GM23338 (cell line): ENCODE measurements around the gene CDHR3. TPM values are rescaled to one million over a fixed set of nuclear protein-coding genes. Genes with fewer than 3 reads are reported as not detected.

Experiments
- ATAC-seq: fragments of 200-7000 bp; cut with Tn5 transposase; 3 replicates; pipeline ENCODE4 v1.9.1; 2020
- DNase-seq: peaks from one replicate; pipeline ENCODE4 v3.0.0-alpha.2; 2015; ENCODE audit warnings: low spot score
- H2AFZ ChIP-seq: fragments of 200-600 bp; sonication (generic); 2 replicates; pipeline ENCODE4 v1.8.0; 2016; ENCODE audit warnings: antibody characterized with exemption, mild to moderate bottlenecking, moderate library complexity
- H3F3A ChIP-seq: fragments of 200-600 bp; sonication (generic); replicated peaks from 2 replicates; pipeline ENCODE4 v1.8.0; 2017; ENCODE audit warnings: antibody characterized with exemption, mixed run types, low read depth
- H3K27ac ChIP-seq: fragments of 200-600 bp; sonication (generic); 2 replicates; pipeline ENCODE4 v1.6.1; 2016; ENCODE audit warnings: low read depth
- H3K27me3 ChIP-seq: fragments of 200-600 bp; sonication (generic); 2 replicates; pipeline ENCODE4 v1.8.0; 2016; ENCODE audit warnings: mild to moderate bottlenecking, mixed run types, moderate library complexity; ENCODE audit not compliant: insufficient read depth
- H3K36me3 ChIP-seq: fragments of 200-600 bp; sonication (generic); 2 replicates; pipeline ENCODE4 v1.8.0; 2016; ENCODE audit warnings: mild to moderate bottlenecking; ENCODE audit not compliant: insufficient read depth
- H3K4me1 ChIP-seq: fragments of 200-600 bp; sonication (generic); 2 replicates; pipeline ENCODE4 v1.8.0; 2016; ENCODE audit warnings: mild to moderate bottlenecking, moderate library complexity; ENCODE audit not compliant: insufficient read depth
- H3K4me2 ChIP-seq: fragments of 200-600 bp; sonication (generic); 2 replicates; pipeline ENCODE4 v1.7.1; 2017; ENCODE audit warnings: mixed run types
- H3K4me3 ChIP-seq: fragments of 200-600 bp; sonication (generic); 2 replicates; pipeline ENCODE4 v1.6.1; 2016; ENCODE audit warnings: mixed run types
- H3K79me2 ChIP-seq: fragments of 200-600 bp; sonication (generic); replicated peaks from 2 replicates; pipeline ENCODE4 v1.8.0; 2017; ENCODE audit warnings: mild to moderate bottlenecking; ENCODE audit not compliant: insufficient read depth
- H3K9me2 ChIP-seq: fragments of 200-600 bp; sonication (generic); 2 replicates; pipeline ENCODE4 v1.8.0; 2017; ENCODE audit not compliant: insufficient read depth
- H4K20me1 ChIP-seq: fragments of 200-600 bp; sonication (generic); replicated peaks from 2 replicates; pipeline ENCODE4 v1.8.0; 2017; ENCODE audit warnings: mild to moderate bottlenecking; ENCODE audit not compliant: insufficient read depth
- H3K27ac Mint-ChIP-seq: 2 replicates; pipeline ENCODE4 v1.8.0; 2020; ENCODE audit warnings: inconsistent platforms, mild to moderate bottlenecking, moderate library complexity, mixed read lengths
- H3K27me3 Mint-ChIP-seq: 3 replicates; pipeline ENCODE4 v1.8.0; 2022; ENCODE audit warnings: low read depth, mild to moderate bottlenecking, moderate library complexity, mixed read lengths, inconsistent platforms; ENCODE audit not compliant: insufficient read depth, poor library complexity
- H3K36me3 Mint-ChIP-seq: 3 replicates; pipeline ENCODE4 v1.8.0; 2021; ENCODE audit warnings: low read depth, mild to moderate bottlenecking, inconsistent platforms, moderate library complexity, mixed read lengths
- H3K4me1 Mint-ChIP-seq: 3 replicates; pipeline ENCODE4 v1.8.0; 2020; ENCODE audit warnings: mild to moderate bottlenecking, inconsistent platforms, mixed read lengths
- H3K4me3 Mint-ChIP-seq: 3 replicates; pipeline ENCODE4 v1.8.0; 2021; ENCODE audit warnings: moderate library complexity, mild to moderate bottlenecking, inconsistent platforms, mixed read lengths
- H3K9me3 Mint-ChIP-seq: 3 replicates; pipeline ENCODE4 v1.8.0; 2020; ENCODE audit warnings: moderate library complexity, mild to moderate bottlenecking, inconsistent platforms, mixed read lengths
- CREB1 ChIP-seq: fragments of 250-450 bp; sonication (Bioruptor Pico); IDR thresholded peaks from 2 replicates; pipeline ENCODE4 v1.5.0; 2020; ENCODE audit warnings: low read depth, mild to moderate bottlenecking, moderate library complexity
- ETS1 ChIP-seq: IDR thresholded peaks from 2 replicates; pipeline ENCODE4 v1.6.1; 2016; ENCODE audit warnings: antibody characterized with exemption
- EZH2 ChIP-seq: fragments of 200-600 bp; sonication (generic); IDR thresholded peaks from one replicate; pipeline ENCODE4 v1.8.0; 2017; ENCODE audit warnings: antibody characterized with exemption, mild to moderate bottlenecking, low read depth; ENCODE audit not compliant: unreplicated experiment
- EZH2phosphoT487 ChIP-seq: fragments of 200-600 bp; sonication (generic); IDR thresholded peaks from one replicate; pipeline ENCODE4 v1.8.1; 2018; ENCODE audit warnings: antibody characterized with exemption; ENCODE audit not compliant: unreplicated experiment
- JUNB ChIP-seq: IDR thresholded peaks from one replicate; pipeline ENCODE4 v1.6.1; 2016; ENCODE audit warnings: antibody characterized with exemption; ENCODE audit not compliant: unreplicated experiment
- NANOG ChIP-seq: IDR thresholded peaks from 2 replicates; pipeline ENCODE4 v1.6.1; 2016; ENCODE audit warnings: antibody characterized with exemption, borderline replicate concordance
- POLR2AphosphoS5 ChIP-seq: IDR thresholded peaks from 2 replicates; pipeline ENCODE4 v1.6.1; 2016; ENCODE audit warnings: antibody characterized with exemption, low read depth
- STAT1 ChIP-seq: IDR thresholded peaks from one replicate; pipeline ENCODE4 v1.6.1; 2016; ENCODE audit warnings: antibody characterized with exemption; ENCODE audit not compliant: unreplicated experiment
- ZNF114 ChIP-seq: fragments of 250-450 bp; sonication (Bioruptor Pico); IDR thresholded peaks from 2 replicates; pipeline ENCODE4 v1.5.0; 2020; ENCODE audit warnings: mild to moderate bottlenecking, moderate library complexity
- ZNF331 ChIP-seq: fragments of 250-450 bp; sonication (Bioruptor Pico); IDR thresholded peaks from 2 replicates; pipeline ENCODE4 v1.5.0; 2020; ENCODE audit warnings: low read depth, mild to moderate bottlenecking, moderate library complexity
- ZNF462 ChIP-seq: fragments of 250-450 bp; sonication (Bioruptor Pico); IDR thresholded peaks from 2 replicates; pipeline ENCODE4 v1.5.0; 2020; ENCODE audit warnings: mild to moderate bottlenecking, moderate library complexity
- polyA plus RNA-seq: library from polyadenylated mRNA; unstranded; fragments of >200 nt; fragmentation: Nextera tagmentation; extraction: Ambion mirVana; gene quantifications from 2 replicates; pipeline ENCODE4 v1.2.1, GENCODE V29; 2016
- total RNA-seq: library from RNA; depleted of rRNA; stranded (reverse); fragments of >200 nt; shearing (Covaris generic); gene quantifications from 2 replicates; pipeline ENCODE4 v1.2.3, GENCODE V29; 2014
- TF ChIP-seq, protein P1 (sequence below), 2 experiments: fragments of 200-600 bp in 1 of 2; sonication (generic) in 1 of 2; conservative IDR thresholded peaks; 2 replicates each; pipeline versions ENCODE4 v1.5.1 to v1.6.1; 2016 to 2017; ENCODE audit warnings: antibody characterized with exemption in 2 of 2, low read depth in 2 of 2, mild to moderate bottlenecking in 2 of 2, moderate library complexity in 1 of 2
- TF ChIP-seq, protein P2 (sequence below): IDR thresholded peaks from one replicate; pipeline ENCODE4 v1.6.1; 2018; ENCODE audit warnings: antibody characterized with exemption; ENCODE audit not compliant: unreplicated experiment

CDHR3 gene
- total and polyA plus RNA-seq, 2 experiments from 2014 or later, result 5.1 to 12.2 TPM

- TF ChIP-seq, protein P1, sequence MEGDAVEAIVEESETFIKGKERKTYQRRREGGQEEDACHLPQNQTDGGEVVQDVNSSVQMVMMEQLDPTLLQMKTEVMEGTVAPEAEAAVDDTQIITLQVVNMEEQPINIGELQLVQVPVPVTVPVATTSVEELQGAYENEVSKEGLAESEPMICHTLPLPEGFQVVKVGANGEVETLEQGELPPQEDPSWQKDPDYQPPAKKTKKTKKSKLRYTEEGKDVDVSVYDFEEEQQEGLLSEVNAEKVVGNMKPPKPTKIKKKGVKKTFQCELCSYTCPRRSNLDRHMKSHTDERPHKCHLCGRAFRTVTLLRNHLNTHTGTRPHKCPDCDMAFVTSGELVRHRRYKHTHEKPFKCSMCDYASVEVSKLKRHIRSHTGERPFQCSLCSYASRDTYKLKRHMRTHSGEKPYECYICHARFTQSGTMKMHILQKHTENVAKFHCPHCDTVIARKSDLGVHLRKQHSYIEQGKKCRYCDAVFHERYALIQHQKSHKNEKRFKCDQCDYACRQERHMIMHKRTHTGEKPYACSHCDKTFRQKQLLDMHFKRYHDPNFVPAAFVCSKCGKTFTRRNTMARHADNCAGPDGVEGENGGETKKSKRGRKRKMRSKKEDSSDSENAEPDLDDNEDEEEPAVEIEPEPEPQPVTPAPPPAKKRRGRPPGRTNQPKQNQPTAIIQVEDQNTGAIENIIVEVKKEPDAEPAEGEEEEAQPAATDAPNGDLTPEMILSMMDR (conservative IDR thresholded peaks at IDR 0.05; ENCODE audit: low read depth in 2 of 2), result no peak
- TF ChIP-seq POLR2AphosphoS5 (no peak), NANOG (no peak), EZH2 (no peak), ZNF462 (CRISPR knock-in tag) (no peak), STAT1 (no peak), JUNB (no peak), CREB1 (CRISPR knock-in tag) (no peak), ZNF331 (CRISPR knock-in tag) (no peak), EZH2phosphoT487 (no peak), ETS1 (no peak), ZNF114 (CRISPR knock-in tag) (no peak)
- TF ChIP-seq, protein P2, sequence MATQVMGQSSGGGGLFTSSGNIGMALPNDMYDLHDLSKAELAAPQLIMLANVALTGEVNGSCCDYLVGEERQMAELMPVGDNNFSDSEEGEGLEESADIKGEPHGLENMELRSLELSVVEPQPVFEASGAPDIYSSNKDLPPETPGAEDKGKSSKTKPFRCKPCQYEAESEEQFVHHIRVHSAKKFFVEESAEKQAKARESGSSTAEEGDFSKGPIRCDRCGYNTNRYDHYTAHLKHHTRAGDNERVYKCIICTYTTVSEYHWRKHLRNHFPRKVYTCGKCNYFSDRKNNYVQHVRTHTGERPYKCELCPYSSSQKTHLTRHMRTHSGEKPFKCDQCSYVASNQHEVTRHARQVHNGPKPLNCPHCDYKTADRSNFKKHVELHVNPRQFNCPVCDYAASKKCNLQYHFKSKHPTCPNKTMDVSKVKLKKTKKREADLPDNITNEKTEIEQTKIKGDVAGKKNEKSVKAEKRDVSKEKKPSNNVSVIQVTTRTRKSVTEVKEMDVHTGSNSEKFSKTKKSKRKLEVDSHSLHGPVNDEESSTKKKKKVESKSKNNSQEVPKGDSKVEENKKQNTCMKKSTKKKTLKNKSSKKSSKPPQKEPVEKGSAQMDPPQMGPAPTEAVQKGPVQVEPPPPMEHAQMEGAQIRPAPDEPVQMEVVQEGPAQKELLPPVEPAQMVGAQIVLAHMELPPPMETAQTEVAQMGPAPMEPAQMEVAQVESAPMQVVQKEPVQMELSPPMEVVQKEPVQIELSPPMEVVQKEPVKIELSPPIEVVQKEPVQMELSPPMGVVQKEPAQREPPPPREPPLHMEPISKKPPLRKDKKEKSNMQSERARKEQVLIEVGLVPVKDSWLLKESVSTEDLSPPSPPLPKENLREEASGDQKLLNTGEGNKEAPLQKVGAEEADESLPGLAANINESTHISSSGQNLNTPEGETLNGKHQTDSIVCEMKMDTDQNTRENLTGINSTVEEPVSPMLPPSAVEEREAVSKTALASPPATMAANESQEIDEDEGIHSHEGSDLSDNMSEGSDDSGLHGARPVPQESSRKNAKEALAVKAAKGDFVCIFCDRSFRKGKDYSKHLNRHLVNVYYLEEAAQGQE, result no peak
- Histone ChIP-seq H3K4me1 (peaks cover 7% of the 10 kb centered on the region; the same call in 1 of the 2 replicates), H3K27ac (no peak overlapping the region), H3K4me3 (no peak overlapping the region), H3F3A (no peaks in the 10 kb centered on the region), H3K4me2 (no peak overlapping the region), H3K36me3 (no peaks in the 10 kb centered on the region), H3K27me3 (no peaks in the 10 kb centered on the region), H3K79me2 (no peaks in the 10 kb centered on the region), H4K20me1 (no peaks in the 10 kb centered on the region; the same call in 1 of the 2 replicates), H2AFZ (no peak overlapping the region), H3K9me2 (no peaks in the 10 kb centered on the region)
- Mint-ChIP-seq H3K27ac (no peak overlapping the region), H3K4me1 (peaks cover 14% of the 10 kb centered on the region), H3K36me3 (no peaks in the 10 kb centered on the region; the same call in 2 of the 3 replicates), H3K4me3 (no peak overlapping the region), H3K27me3 (peaks cover 3% of the 10 kb centered on the region), H3K9me3 (no peaks in the 10 kb centered on the region)
- DNase-seq (peak; percentile 56), ATAC-seq (peak; percentile 75)
Measured at GRCh38 chr7:105932835-105933477, 30.1 kb upstream of the CDHR3 start.
